HL-60 (cell line): ENCODE data around the gene WDR37.

Experiments
- GABPA ChIP-seq: IDR thresholded peaks from 2 replicates; pipeline ENCODE4 v1.6.1; 2012; ENCODE audit warnings: low read depth
- TF ChIP-seq, protein P1 (sequence below): IDR thresholded peaks from one replicate; pipeline ENCODE4 v1.5.1; 2011; ENCODE audit warnings: low read length, control low read depth, inconsistent platforms; ENCODE audit not compliant: insufficient read depth
- TF ChIP-seq, protein P2 (sequence below): IDR thresholded peaks from 2 replicates; pipeline ENCODE4 v1.6.1; 2012; ENCODE audit warnings: low read depth; ENCODE audit not compliant: insufficient replicate concordance

DNA sequence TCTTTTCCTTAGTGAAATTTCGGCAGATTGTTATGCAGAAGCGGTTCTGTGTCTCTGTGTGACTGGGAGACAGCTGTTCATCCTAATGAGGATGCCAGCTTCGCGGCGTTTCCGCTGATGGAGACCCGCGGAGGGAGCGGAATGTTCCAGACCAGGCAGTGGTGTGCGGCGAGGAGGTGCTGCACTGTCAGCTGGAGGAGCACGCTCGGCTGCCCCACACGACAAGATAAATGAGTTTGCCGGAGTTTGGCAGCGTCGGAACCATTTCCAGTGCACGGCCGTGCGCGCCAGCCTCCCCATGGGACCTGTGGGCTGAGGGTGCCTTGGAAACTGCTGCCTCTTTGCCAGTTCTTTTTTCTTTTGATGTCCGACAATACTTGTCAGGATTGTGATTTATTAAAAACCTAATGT, 64.6 kb downstream of the WDR37 start:
- TF ChIP-seq, protein P1, sequence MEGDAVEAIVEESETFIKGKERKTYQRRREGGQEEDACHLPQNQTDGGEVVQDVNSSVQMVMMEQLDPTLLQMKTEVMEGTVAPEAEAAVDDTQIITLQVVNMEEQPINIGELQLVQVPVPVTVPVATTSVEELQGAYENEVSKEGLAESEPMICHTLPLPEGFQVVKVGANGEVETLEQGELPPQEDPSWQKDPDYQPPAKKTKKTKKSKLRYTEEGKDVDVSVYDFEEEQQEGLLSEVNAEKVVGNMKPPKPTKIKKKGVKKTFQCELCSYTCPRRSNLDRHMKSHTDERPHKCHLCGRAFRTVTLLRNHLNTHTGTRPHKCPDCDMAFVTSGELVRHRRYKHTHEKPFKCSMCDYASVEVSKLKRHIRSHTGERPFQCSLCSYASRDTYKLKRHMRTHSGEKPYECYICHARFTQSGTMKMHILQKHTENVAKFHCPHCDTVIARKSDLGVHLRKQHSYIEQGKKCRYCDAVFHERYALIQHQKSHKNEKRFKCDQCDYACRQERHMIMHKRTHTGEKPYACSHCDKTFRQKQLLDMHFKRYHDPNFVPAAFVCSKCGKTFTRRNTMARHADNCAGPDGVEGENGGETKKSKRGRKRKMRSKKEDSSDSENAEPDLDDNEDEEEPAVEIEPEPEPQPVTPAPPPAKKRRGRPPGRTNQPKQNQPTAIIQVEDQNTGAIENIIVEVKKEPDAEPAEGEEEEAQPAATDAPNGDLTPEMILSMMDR = no peak
- TF ChIP-seq GABPA = no peak
- TF ChIP-seq, protein P2, sequence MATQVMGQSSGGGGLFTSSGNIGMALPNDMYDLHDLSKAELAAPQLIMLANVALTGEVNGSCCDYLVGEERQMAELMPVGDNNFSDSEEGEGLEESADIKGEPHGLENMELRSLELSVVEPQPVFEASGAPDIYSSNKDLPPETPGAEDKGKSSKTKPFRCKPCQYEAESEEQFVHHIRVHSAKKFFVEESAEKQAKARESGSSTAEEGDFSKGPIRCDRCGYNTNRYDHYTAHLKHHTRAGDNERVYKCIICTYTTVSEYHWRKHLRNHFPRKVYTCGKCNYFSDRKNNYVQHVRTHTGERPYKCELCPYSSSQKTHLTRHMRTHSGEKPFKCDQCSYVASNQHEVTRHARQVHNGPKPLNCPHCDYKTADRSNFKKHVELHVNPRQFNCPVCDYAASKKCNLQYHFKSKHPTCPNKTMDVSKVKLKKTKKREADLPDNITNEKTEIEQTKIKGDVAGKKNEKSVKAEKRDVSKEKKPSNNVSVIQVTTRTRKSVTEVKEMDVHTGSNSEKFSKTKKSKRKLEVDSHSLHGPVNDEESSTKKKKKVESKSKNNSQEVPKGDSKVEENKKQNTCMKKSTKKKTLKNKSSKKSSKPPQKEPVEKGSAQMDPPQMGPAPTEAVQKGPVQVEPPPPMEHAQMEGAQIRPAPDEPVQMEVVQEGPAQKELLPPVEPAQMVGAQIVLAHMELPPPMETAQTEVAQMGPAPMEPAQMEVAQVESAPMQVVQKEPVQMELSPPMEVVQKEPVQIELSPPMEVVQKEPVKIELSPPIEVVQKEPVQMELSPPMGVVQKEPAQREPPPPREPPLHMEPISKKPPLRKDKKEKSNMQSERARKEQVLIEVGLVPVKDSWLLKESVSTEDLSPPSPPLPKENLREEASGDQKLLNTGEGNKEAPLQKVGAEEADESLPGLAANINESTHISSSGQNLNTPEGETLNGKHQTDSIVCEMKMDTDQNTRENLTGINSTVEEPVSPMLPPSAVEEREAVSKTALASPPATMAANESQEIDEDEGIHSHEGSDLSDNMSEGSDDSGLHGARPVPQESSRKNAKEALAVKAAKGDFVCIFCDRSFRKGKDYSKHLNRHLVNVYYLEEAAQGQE = no peak
